Measurements from ENCODE around the gene MEN1. TPM values are rescaled to one million over a fixed set of nuclear protein-coding genes. Genes with fewer than 3 reads are reported as not detected.

MEN1 gene
- total and polyA plus RNA-seq, 7 donors: 6.8 to 26.1 (median 9.4) TPM

GRCh38 chr11:64832467-64833197, 22.3 kb upstream of the MEN1 start:
- Histone ChIP-seq H3K36me3 (no peaks in the 10 kb centered on the region), H3K4me3 (no peak overlapping the region), H3K27me3 (no peaks in the 10 kb centered on the region), H3K27ac (no peak overlapping the region), H3K9me3 (no peaks in the 10 kb centered on the region), H3K4me1 (no peaks in the 10 kb centered on the region)
- no peak for TF ChIP-seq CTCF (IDR thresholded peaks at IDR 0.05)
- no peak for TF ChIP-seq POLR2A (IDR thresholded peaks at IDR 0.05)
- TF ChIP-seq POLR2AphosphoS5 (IDR thresholded peaks at IDR 0.05): no peak
- no peak for TF ChIP-seq EP300 (IDR thresholded peaks at IDR 0.05)
- intact Hi-C loops (cut with DNase I): no loop called here
- WGBS, 2 donors: 94 to 95% methylated on average over 21 of the region's 21 CpGs
- DNase-seq: no peak

- Histone ChIP-seq H3K36me3 (no peaks in the 10 kb centered on the region), H3K9me3 (no peaks in the 10 kb centered on the region), H3K27ac (no peak overlapping the region), H3K4me3 (no peak overlapping the region), H3K27me3 (no peaks in the 10 kb centered on the region), H3K4me1 (no peaks in the 10 kb centered on the region)
- intact Hi-C loops (cut with DNase I): no loop called here
- WGBS, 2 donors: 91 to 94% methylated on average over 24 of the region's 24 CpGs
- DNase-seq: no peak
- TF ChIP-seq EP300 (IDR thresholded peaks at IDR 0.05): no peak
- no peak for TF ChIP-seq POLR2A (IDR thresholded peaks at IDR 0.05)
- TF ChIP-seq CTCF (IDR thresholded peaks at IDR 0.05): no peak
- TF ChIP-seq POLR2AphosphoS5 (IDR thresholded peaks at IDR 0.05): no peak
Observed at GRCh38 chr11:64831411-64831891, 21.1 kb upstream of the MEN1 start.

DNA sequence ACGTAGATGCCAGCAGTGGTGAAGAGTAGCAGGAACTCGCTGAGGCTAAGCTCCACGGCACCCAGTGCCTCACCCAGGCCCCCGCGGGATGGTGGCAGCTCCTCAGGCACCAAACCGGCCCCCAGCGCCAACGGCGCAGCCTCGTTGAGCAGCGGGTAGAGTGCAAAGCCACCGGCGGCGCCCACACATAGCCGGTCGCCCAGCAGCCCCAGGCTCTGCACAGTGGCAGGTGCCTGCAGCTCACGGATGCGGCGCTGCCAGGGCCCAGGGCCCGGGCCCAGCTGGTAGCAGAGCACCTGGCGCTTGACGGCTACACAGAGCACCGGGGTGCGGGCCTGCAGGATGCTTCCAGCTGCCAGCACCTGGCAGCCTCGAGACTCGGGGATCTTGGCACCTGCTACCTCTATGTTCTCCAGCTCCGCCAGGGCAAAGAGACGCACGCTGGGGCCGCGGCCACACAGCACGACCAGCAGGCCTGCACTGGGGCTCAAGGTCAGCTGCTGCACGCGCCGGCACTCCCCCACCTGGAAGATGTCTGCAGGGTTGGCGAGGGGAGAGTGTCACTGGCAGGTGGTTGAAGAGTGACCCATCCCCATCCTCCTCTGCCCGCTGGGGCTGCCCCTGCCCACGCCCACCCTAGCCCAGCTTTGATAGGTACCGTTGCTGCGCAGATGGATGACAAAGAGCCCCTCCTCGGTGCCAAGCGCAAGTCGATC, 19.3 kb upstream of the MEN1 start:
- Histone ChIP-seq H3K9me3 (no peaks in the 10 kb centered on the region), H3K4me3 (no peak overlapping the region), H3K4me1 (no peaks in the 10 kb centered on the region), H3K27ac (no peak overlapping the region), H3K27me3 (no peaks in the 10 kb centered on the region), H3K36me3 (no peaks in the 10 kb centered on the region)
- DNase-seq: no peak
- WGBS, 2 donors: 92 to 94% methylated on average over 43 of the region's 43 CpGs
- TF ChIP-seq POLR2A (IDR thresholded peaks at IDR 0.05): no peak
- TF ChIP-seq POLR2AphosphoS5 (IDR thresholded peaks at IDR 0.05): no peak
- no peak for TF ChIP-seq CTCF (IDR thresholded peaks at IDR 0.05)
- no peak for TF ChIP-seq EP300 (IDR thresholded peaks at IDR 0.05)
- intact Hi-C loops (cut with DNase I): no loop called here

DNA sequence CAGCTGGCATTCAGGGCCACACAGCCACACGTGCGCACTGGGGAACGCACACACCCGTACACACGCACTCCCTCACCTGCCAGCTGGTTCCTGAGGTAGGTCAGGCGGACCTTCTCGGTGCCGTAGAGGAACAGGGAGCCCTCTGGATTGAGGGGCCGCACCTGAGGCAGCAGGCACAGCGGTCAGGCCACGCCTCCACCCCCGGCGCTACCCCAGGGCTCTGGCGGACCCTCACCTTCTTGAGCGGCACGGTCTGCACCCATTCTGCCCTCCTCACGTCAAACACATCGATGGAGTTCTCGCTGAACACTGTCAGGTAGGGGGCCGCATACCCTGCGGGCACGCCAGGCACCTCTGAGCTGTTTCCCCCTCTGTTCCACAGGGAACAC, 17.1 kb upstream of the MEN1 start:
- Histone ChIP-seq H3K36me3 (no peaks in the 10 kb centered on the region), H3K4me1 (no peaks in the 10 kb centered on the region), H3K4me3 (no peak overlapping the region), H3K27me3 (no peaks in the 10 kb centered on the region), H3K27ac (no peak overlapping the region), H3K9me3 (no peaks in the 10 kb centered on the region)
- DNase-seq: no peak
- intact Hi-C loops (cut with DNase I): no loop called here
- 95 to 97% methylated on average over 22 of the region's 22 CpGs for WGBS, 2 donors
- TF ChIP-seq EP300 (IDR thresholded peaks at IDR 0.05) (no peak), POLR2AphosphoS5 (IDR thresholded peaks at IDR 0.05) (no peak), POLR2A (IDR thresholded peaks at IDR 0.05) (no peak), CTCF (IDR thresholded peaks at IDR 0.05) (no peak)
